ENCODE measurements around the gene SMIM34.
"Not testable (repeated sequence)": the region's sequence is repeated elsewhere in the genome, so short reads cannot be mapped to it uniquely, and the experiment has no call there.

The SMIM34 gene, protein sequence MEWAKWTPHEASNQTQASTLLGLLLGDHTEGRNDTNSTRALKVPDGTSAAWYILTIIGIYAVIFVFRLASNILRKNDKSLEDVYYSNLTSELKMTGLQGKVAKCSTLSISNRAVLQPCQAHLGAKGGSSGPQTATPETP

DNA sequence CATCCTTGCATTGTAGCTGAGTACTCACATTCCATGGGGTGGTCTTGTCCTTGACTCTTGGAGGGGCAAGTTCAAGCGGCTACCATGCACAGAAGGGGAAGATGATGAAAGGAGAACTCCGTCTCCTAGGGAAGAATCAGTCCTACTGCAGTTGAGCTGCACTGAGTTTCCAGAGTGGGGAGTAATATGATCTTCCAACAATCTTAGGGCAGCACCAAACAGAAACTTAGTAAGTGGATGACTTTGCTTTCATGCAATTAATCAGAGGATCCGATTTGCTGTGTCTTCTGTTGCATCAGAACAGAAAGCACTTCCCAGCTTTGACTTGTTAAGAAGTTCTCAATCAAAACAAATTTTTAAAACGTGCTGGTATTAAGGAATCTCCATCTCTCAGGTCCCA, at the start of gene SMIM34:
Gene SMIM34, minus strand, starts transcription at position 147 of the 400 bp plus-strand sequence. Its CDS starts 112 bp downstream, at position 35.
- not testable (repeated sequence) for DNase-seq (ENCODE audit: low read depth in 2 of 2)

DNA sequence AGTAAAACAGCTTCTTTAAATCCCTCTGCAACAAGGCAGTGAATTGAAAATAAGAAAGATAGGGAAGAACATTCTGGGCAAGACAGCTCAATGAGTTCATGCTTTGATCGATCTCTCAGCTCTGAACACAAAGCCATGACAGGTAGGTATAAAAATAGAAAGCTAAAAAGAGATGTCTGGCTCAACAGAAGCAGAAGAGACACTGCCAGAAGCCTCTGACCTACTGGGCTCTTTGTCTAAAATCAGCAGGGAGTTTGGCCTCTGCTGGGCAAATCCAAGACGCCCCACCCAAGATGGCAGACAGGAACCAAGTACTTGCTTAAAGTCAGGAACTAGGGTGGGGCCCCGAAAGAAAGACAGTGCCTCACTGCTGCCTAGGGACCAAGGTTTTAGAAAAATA, 43.6 kb upstream of the SMIM34 start:
- not testable (repeated sequence) for DNase-seq (ENCODE audit: low read depth in 2 of 2)

DNA sequence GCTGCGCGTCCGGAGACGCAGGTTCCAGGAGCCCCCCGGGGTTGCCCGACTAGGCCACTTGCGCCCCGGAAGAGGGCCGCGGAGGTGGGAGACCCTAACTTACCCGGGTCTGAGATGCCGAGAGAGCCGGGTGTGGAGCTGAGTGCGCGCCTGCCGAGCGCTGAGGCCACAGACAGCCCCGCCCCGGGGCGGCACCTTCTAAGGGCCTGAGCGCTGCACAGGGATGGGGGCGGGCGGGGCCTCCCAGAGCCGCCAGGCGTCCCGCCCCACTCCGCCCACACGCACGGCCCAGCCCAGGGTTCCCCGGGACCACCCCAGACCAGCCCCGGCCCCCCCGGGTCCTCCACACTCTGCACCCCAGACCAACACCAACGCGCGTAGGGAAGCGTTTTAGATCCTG, 35.7 kb upstream of the SMIM34 start:
- DNase-seq (ENCODE audit: low read depth in 2 of 2) = not testable (repeated sequence)

DNA sequence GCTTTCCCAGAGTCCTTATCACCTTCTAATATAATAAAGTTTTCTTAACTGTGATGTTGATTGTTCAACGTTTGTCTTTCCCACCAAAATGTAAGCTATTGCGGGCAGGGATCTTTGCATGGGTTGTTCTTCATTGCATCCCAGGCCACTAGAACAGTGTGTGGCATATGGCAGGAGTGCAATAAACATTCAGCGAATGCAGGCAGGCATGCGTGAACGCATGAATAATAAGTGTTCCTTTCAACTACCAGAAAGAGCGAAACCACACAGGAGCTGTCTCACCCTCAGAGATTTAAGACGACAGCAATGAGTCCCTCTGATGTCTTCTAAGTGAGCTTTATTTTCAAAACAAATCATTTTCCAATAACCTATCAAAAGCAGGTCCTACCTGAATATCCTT, 34.5 kb upstream of the SMIM34 start:
- not testable (repeated sequence) for DNase-seq (ENCODE audit: low read depth in 2 of 2)

DNA sequence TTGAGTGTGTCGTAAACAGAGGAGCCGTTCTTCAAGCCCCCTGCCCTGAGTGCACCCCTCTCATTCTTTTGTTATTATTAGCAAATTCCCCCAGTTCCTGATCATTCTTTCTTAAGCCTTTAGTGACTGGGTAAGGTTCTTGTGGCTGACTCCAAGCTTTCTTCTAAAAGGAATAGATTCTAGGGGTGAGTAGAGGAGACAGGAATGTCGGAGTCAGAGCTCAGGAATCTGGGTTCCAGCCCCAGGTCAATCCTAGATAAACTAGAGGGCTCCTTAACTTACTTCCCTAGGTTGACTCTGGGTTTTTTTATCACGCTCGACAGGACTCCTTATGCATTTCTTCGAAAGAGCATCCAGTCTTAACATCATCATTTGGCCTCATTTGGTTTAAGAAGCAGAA, 32.4 kb upstream of the SMIM34 start:
- DNase-seq (ENCODE audit: low read depth in 2 of 2) = not testable (repeated sequence)

DNA sequence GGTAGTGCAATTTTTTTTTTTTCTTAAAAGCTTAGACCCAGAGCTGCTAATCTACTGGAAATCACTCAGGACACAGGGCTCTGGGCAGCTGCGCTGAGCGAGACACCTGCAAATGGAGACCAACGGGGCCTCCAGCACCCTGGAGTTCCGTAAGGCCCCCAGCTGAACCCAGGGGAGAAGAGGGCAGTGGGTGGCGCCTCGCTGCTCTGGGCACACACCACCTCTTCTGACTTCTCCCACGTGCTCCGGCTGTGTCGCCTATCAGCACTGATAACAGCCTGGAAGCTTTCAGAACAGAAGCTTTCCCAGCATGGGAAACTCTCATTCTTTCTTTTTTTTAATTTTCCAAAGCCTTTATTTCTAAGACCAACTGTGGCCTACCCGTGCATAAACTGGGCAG, 31.9 kb upstream of the SMIM34 start:
- not testable (repeated sequence) for DNase-seq (ENCODE audit: low read depth in 2 of 2)

DNA sequence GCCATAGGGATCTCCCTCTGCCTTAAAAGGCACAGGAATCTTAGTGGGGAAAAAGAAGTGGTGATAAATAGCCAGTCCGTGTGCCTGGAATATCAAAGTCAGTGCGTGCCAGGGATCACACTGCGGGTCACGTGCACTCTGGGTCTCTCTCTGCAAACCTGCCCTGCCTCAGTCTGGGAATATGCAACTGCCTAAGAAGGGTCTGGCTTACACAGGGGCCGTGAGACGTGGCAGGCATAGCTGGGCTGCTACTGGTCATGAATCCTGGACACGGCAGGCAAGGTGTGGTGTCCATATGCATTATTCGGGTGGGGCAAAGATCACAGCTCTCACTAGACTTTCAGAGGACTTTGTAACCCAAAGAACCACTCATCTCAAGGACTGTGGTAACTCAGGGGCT, 23.3 kb upstream of the SMIM34 start:
- DNase-seq (ENCODE audit: low read depth in 2 of 2) = not testable (repeated sequence)

DNA sequence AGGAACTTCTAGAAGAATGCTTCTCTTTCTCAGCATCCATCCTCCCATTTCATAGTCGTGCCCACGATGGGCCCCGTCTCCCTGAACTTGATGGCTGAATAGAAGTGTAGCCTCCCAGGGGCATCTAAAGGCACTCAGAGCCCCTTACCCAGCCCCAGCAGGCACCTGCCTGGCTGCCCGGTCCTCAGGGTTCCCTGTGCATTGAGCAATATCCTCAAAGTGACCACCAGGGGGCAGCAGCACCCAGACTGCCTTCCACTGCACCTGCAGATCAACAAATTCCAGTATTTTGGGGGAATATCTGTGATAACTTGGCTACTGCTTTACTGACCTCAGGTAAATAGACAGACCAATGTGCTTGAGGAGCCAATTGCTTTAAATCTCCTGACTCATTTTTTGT, 19.7 kb upstream of the SMIM34 start:
- not testable (repeated sequence) for DNase-seq (ENCODE audit: low read depth in 2 of 2)

DNA sequence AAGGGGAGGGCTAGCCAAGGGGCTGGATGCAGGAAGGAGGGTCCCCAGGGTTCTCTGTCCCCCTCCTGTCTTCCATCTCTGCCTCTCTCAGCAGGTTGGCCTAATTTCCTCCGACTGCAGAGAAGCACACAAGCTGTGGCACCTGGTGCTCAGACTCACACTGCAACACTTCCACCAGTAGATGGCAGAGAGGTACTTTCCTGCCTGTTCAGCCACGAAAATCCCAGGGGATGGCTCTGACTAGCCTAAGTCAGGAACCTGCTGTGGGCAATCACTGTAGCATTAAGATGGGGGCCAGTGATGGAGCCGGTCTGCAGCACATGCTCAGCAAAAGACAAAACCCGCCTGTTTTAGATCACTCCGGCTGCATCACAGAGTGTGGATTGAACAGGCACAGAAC, 6.0 kb upstream of the SMIM34 start:
- not testable (repeated sequence) for DNase-seq (ENCODE audit: low read depth in 2 of 2)

DNA sequence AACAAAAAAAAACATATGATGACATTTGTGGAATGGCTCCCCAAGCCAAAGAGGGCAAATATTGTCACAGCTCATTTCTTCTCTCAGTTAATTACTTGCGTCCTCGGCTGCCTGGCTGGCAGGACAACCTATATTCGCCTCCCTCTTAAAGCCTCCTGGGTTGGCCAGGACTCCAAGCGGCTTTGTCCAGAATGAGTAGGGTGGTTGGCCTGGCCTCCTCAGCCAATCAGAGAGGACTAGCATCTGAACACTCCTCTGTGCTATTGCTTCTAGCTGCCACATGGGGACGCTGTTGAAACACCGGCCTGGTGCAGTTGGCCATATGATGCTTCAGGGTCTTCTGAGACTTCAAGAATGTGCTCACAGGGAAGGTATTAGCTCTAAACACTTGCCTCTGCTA, 4.7 kb upstream of the SMIM34 start:
- DNase-seq (ENCODE audit: low read depth in 2 of 2) = not testable (repeated sequence)

DNA sequence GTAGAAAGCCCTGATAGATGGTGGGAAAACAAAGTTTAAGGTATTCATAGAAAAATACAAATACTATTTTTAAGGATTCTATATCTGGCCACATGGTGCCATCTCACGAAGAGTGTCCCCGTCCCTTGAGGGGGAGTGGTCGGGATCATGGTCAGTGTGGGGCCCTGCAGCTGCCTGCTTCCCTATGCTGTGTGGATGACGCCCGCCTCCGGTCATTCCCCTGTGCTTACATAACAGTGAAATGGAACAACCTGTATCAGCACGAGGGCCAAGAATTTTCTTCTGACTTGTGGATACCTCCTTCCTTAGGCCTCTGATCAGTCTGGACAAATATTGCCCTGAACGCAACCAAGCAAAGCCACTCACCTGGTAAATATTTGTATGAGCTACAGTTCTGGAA, 3.6 kb upstream of the SMIM34 start:
- not testable (repeated sequence) for DNase-seq (ENCODE audit: low read depth in 2 of 2)

DNA sequence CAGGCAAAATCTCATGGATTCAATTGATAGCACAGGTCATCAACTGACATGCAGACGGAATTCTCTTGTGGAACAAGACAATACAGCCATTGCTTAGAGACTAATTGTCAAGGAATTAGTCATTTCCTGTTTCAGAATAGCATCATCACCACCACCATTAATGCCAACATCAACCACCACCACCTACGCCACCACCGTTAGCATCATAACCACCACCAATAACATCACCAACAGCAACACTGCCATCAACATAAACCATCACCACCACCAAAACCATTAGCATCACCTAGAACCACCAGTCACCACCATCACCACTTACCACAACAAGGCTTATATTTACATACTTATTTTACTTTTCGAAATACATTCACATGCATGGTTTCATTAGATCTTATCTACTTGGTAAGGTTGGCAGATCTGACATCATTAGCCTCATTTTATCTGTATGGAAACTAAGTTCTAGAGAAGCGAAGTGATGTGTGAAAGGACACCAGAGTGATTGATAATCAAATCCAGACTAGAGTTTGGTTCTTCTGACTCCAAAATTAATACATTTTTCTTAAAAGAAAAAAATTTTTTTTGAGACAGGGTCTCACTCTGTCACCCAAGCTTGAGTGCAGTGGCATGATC, 6.2 kb downstream of the SMIM34 start:
- not testable (repeated sequence) for DNase-seq (ENCODE audit: low read depth in 2 of 2)

DNA sequence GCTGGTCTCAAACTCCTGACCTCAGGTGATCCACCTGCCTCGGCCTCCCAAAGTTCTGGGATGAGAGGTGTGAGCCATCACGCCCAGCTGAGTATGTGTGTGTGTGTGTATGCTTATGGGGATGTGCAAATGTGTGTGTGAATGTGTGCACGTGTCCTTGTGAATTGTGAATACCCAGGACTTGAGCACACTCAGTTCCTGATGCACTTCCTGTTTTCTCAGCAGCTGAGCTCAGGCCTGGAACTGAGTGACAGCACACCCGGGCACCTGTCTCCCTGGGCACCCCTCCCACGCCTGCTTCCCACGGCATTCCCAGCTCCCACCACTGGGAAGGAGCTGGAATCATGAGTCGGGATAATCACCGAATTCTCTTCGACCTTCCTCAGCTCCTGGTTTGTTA, 16.5 kb downstream of the SMIM34 start:
- not testable (repeated sequence) for DNase-seq (ENCODE audit: low read depth in 2 of 2)

DNA sequence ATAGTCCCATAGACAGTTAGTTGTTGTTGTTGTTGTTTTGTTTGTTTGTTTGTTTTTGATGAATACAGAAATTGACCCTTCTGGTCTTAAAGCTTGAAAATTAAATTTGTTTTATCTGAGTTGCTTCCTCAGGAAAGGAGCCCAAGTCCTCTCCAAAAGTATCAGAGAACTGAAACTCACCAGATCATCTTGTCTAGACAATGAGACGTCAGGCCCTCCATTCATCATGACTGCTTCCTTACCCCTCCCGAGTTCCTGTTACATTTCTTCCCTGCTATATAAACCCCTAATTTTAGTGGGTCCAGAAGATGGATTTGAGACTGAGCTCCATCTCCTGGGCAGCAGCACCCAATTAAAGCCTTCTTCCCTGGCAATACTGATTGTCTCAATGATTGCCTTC, 17.1 kb downstream of the SMIM34 start:
- DNase-seq (ENCODE audit: low read depth in 2 of 2) = not testable (repeated sequence)

DNA sequence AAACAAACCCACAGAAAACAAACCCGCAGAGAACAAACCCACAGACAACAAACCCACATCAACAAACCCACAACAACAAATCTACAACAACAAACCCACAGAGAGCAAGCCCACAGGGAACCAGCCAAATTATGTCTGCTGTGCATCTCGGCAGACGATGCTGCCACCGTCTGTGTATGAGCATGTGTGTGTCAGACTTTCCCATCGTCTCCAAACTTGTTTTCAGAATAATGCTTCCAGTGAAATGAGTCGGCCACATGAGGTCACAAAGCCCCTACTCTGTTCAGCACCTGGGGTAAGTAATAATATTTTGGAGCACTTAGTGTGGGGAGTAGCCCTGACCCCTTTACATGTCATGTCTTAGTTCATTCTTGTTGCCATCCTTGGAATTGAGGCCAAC, 17.6 kb downstream of the SMIM34 start:
- not testable (repeated sequence) for DNase-seq (ENCODE audit: low read depth in 2 of 2)

DNA sequence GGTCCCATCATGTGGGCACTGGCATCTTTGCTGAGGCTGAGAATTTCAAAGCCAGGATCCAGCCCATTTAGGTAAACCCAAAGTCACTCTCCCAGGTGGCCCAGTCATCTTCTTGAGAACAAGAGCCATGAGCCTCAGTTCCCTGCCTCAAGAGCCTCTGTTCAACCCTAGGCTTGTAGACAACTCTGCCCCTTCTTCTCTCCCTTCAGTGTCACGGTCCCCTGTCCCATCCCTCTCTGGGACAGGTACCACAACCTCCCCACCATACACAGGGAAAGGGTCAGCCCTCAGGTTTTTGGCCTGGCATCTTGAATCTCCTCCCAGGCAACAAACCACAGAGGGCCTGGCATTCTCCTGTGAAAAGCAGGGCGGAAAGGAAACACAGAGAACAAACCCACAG, 18.1 kb downstream of the SMIM34 start:
- DNase-seq (ENCODE audit: low read depth in 2 of 2) = not testable (repeated sequence)

DNA sequence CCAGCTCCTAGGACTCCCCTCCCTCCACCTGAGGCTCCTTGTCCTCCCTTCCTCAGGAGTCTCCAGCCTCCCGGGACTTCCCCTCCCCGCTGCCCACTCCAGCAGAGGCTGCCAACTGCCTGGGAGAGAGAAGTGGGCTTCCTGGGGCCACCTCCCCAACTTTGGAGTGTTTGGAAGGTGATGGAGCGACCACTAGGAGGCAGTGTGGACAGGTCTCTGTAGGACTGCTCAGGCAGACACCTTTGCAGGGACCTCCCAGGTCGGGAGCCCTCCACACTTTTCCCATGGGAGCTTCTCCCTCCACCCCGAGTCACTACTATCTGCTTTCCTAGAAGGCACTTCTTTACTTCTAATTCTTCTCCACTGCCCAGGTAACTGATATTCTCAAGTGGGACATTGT, 19.0 kb downstream of the SMIM34 start:
- DNase-seq (ENCODE audit: low read depth in 2 of 2) = not testable (repeated sequence)

DNA sequence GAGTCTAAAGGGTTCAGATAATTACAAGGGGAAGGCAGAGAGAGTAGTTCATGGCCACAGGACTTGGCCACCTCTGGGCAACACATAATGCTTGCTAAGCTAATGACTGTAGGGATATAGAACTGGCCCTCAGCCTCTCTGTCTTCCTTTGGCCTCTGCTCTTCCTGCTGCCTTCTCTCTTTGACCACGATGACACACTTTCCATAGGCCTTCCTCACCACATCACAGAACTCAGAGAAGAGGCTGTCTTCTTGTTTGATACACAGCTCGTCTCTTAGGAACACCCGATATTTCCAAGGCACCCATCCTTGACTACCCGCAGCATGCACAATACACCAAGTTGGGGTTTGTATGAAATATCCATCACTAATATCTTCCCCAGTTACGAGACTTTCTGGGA, 23.2 kb downstream of the SMIM34 start:
- DNase-seq (ENCODE audit: low read depth in 2 of 2) = not testable (repeated sequence)

DNA sequence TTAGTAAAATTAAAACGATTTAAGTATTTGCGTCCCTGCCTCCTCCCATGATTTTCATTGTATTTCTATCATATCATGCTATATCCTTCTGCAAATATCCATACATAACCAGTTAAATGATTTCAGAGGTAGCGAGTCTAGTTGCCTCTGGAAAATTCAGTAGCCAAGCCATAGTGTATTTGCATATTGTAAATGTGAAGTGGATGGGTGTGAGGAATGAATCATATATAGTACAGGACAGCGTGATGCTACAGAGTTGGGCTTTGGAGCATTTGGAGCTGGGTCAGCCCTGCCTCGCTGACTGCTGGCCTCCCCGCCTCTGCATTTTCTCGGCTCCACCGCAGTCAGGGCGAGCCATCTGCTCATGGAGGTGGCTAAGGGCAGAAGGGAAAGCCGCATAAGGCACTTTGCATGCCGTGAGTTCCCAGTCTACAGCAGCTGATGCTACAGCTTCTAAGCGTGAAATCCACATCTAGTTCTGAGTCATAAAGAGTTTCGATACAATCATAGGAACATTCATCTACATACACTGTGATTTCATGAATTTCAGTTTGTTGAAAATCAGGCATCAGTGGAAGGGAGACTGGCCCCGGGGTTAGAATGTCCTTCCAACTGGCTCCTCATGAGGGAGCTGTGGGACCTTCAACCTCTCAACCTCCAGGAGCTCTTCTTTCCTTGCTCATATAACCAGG, 39.9 kb downstream of the SMIM34 start:
- DNase-seq (ENCODE audit: low read depth in 2 of 2) = not testable (repeated sequence)

DNA sequence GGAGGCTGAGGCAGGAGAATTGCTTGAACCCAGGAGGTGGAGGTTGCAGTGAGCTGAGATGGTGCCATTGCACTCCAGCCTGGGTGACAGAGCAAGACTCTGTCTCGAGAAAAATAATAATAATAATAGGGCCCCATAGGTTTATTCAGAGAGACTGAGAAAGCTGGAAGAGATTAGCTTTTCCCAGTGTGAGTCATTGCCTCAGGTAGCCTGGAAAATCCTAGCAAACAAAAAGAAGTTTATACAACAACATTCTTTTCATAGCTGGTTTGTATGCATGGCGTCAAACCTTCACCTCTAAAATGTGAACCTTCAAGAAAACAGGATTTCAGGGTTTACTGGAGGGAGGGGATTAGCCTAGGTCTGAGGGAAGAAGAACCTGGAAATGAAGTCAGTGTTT, 40.6 kb downstream of the SMIM34 start:
- DNase-seq (ENCODE audit: low read depth in 2 of 2) = not testable (repeated sequence)

DNA sequence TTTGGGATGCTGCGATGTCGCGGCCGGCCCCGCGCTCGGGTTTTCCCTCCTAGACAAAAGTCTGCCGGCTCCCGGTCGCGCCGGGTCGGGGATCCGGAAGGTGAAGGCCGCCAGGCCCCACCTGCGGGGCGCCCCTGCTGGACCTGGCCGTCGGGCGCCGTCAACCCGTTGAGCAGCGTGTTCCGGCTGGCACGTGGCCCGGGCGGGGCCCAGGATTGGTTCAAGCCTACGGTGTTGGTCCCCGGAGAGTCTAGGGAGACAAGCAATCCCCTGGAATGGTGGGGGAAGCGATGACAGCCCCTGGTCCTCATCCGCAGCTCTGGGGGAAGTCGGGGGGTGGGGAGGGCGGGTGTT, 48.2 kb downstream of the SMIM34 start:
- DNase-seq (ENCODE audit: low read depth in 2 of 2) = not testable (repeated sequence)

DNA sequence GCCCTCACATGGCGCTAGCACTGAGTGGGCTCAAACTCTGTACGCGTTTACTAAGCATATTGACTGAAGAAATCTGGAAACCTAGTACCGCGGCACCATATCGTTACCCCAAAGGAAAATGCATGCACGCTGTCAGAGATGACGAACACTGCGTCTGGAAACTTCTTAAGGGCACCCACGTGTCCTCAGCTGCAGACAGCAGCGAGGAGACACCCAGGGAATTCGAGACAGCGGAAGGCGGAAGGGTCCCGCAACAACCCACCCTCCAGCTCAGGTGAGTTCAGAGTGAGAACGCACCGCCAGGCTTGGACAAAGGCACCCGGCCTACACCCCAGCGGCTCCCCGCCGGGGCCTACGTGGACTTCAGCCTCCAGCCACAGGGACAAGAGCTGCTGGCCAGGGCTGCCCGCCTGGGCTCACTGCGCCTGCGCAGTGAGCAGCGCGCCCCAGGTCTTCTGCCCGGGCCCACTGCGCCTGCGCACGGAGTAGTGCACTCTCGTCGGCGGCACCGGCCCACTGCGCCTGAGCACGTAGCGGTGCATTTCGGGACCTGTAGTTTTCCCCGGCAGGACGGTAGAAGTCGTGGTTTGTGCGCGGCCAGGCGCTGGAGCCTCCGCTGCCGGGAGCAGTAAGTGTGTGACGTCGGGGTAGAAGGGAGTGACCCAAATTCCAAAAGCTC, 48.7 kb downstream of the SMIM34 start, which contains the start of gene SMIM11:
Gene SMIM11, plus strand, starts transcription at position 568 of the 679 bp plus-strand sequence. CDS start 3,998 bp downstream, outside the sequence.
- DNase-seq (ENCODE audit: low read depth in 2 of 2) = not testable (repeated sequence)
